GM18498 (cell line): ENCODE data around the gene CTIF.
A peak's percentile ranks its signal among the peaks of the same experiment; 100 is the strongest.
"Not testable (repeated sequence)": the region's sequence is repeated elsewhere in the genome, so short reads cannot be mapped to it uniquely, and the experiment has no call there.

Experiments used
- ATAC-seq: cut with Tn5 transposase; IDR thresholded peaks from one replicate; pipeline ENCODE4 v1.9.1; 2021; ENCODE audit warnings: mild to moderate bottlenecking, moderate library complexity; ENCODE audit not compliant: unreplicated experiment

The CTIF gene

GRCh38 chr18:48538531-48539405, at the start of gene CTIF:
TSS of gene CTIF (plus strand) at chr18:48539031. CDS start at chr18:48619566, 80,535 bp downstream.
- peak; percentile 78 for ATAC-seq

- no peak for ATAC-seq
Measured at GRCh38 chr18:48490641-48491293, 48.1 kb upstream of the CTIF start.

- ATAC-seq, result no peak
Measured at GRCh38 chr18:48492880-48493279, 46.0 kb upstream of the CTIF start.

DNA sequence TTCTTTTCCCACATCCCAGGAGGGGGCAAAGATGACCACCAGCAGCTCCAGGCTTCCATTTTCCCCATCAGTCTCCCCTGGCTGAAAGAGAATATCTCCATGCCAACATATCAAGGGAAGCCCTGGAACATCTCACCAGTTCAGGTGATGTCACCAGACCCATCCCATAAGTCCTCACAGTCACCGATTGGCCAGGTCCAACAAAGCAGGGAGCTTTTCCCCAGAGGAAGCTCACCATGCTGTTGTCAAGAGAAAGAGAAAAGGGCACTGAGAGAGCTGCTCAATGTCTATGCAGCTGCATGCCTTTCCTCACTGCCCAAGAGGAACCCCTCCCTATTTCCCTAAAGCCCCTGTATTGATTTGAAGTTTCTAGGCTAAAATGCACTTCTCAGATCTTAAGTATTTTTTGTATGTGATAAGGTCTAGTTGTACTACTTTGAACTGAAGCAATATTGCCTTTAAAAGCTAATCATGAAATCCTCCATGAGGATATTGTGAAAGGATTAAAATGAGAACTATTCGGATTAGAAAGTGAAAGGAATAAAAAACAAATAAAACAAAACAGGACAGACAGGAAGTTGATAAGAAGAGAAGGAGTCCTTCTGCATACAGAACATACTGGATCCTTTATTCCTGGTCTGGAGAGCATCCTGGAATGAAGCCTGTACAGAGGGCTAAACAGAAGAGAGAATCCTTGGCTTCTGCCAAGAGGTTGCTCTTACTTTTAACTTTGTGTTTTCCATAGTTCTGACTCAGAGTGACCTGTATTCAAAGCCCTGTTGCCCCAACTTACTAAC, 45.2 kb upstream of the CTIF start:
- no peak for ATAC-seq

DNA sequence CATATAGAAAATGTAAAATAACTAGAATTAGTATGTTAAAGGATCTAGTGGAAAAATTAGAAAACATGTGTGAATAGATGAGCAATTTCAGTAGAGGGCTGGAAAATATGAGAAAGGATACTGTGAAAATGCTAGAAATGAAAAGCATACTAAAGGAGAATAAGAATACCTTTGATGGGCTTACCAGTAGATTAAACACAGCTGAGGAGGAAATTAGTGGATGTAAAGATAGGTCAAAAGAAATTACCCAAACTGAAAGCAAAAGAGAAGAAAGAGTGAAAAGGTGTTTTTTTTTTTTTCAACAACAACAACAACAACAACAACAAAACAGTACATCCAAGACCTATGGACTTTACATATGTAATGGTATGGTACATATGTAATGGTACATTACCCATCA, 41.0 kb upstream of the CTIF start:
- no peak for ATAC-seq

GRCh38 chr18:48500517-48500916, 38.3 kb upstream of the CTIF start:
- no peak for ATAC-seq

DNA sequence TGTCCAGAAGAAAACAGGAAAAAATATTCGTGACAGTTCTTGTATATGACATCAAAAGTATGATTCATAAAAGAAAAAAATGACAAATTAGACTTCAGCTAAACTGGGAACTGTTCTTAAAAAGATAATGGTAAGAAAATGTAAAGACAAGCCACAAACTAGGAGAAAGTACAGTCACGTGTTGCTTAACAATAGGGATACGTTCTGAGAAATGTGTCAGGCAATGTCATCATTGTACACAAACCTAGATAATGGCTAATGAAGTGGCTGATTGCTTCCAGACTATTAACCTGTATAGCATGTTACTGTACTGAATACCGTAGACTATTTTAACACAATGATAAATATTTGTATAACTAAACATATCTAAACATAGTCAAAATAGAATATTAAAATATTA, 35.9 kb upstream of the CTIF start:
- ATAC-seq, result no peak

DNA sequence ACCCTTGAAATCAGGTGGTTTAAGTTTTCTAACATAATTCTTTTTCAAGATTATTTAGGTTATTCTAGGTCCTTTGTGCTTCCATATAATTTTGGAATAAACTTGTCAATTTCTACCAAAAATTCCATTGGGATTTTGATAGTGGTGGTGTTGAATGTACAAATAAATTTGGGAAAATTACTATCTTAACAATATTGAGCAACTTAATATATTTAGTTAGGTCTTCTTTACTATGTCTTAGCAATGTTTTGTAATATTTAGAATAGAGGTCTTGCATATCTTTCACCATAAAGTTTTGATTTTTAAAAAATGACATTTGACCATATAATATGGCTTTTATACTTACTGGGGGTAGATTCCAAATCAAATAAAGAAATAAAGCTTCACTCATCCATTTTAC, 34.0 kb upstream of the CTIF start:
- ATAC-seq, result no peak

DNA sequence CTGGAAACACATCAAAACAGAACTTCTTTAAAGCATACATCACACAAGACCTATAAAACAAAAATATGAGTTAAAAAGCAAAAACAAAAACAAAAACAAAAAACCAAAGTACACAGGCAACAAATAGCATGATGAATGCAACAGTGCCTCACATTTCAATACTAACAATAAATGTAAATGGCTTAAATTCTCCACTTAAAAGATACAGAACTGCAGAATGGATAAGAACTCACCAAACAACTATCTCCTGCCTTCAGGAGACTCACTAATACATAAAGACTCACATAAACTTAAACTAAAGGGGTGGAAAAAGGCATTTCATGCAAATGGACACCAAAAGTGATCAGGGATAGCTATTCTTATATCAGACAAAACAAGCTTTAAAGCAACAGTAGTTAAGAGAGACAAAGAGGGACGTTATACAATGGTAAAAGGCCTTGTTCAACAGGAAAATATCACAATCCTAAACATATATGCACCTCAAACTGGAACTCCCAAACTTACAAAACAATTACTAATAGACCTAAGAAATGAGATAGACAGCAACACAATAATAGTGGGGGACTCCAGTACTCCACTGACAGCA, 31.8 kb upstream of the CTIF start:
- not testable (repeated sequence) for ATAC-seq

- not testable (repeated sequence) for ATAC-seq
Measured at GRCh38 chr18:48512498-48512897, 26.3 kb upstream of the CTIF start.

- ATAC-seq, result no peak
Measured at GRCh38 chr18:48514786-48515185, 24.0 kb upstream of the CTIF start.

DNA sequence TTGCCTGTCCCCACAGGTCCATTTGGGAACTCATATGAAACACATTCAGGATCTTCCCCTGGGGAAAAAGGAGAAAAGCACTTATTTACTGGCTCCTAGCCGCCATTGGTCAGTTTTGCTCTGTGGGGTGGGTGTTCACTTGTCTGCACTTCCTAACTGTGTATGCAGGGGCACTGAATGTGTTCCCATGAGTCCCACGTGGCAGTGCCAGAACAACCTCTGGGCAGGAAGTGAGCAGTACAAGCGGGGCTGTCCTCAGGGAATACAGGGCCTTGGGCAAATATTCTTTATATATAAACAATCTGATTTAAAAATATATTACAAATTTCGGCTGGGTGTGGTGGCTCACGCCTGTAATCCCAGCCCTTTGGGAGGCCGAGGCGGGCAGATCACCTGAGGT, 21.8 kb upstream of the CTIF start:
- no peak for ATAC-seq

DNA sequence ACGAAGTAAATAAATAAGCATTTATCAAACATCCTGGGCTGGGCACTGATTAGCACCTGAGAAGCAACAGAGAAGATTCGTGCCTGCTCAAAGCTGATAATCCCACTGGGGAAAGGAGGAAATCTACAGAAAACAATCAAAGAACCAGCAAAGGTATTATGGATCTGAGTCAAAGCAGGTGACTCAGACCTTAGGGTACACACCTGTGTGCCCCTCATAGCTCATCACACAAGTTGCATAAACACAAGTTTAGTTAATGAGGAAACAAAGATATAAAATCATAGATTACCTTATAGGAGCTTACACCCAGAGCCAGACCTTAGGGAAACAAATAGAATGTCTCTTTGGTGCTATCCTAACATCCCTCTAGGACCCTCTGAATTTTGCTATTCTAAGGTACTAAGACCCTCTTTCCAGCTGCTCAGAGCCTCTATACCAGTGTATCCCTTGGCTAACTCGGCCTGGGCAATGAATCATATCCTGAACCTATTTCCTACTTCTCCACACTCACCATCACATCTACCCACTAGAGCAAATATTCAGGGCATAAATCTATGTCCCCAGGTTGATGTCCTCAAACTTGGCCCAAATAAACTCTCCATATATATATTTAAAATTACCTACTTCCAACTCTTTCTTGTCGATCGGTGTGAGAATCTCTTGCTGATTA, 19.3 kb upstream of the CTIF start:
- no peak for ATAC-seq

GRCh38 chr18:48521723-48522122, 17.1 kb upstream of the CTIF start:
- ATAC-seq, result no peak

DNA sequence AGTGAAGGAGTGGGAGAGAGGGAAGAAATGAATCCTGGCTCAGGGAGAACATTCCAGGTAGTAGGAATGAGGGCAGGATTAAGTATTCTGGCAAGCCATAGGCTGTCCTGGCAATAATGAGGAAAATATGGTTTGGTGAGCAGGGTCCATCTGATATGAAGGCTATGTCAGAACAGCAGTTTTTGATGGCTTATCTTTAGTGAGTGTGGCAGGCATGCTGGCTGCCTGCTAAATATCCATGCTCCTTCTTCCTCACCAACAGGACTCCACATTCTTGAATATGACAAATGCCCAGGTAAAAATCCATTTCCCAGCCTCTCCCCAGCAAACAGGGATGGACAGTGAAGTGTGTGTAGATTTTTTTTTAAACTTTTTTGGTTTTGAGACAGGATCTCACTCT, 13.2 kb upstream of the CTIF start:
- no peak for ATAC-seq

DNA sequence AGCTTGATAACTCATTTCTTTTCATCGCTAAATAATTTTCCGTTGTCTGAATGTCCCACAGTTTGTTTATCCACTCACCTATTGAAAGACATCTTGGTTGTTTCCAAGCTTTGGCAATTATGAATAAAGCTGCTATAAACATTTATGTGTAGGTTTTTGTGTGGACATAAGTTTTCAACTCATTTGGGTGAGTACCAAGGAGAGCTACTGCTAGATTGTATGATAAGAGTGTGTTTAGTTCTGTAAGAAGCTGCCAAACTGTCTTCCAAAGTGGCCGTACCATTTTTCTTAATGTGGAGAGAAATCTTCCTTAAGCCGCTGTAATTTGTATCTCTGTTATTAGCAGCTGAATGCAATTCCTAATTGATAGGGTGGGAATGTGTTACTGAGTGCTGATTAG, 11.4 kb upstream of the CTIF start:
- ATAC-seq, result no peak

DNA sequence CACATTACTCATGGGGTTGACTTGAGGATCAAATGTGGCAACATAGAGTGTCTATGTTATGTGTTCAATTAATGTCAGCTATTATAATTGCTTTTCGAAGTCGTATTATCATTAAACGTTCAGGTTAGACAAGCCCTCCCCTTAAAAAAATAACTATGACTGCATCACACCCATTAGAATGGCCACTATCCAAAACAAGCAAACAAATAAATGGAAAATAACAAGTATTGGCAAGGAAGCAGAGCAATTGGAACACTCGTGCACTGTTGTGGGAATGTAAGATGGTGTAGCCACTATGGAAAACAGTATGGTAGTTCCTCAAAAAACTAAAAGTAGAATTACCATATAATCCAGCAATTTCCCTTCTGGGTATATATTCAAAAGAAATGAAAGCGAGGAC, 10.0 kb upstream of the CTIF start:
- no peak for ATAC-seq

GRCh38 chr18:48529796-48530195, 9.0 kb upstream of the CTIF start:
- no peak for ATAC-seq

DNA sequence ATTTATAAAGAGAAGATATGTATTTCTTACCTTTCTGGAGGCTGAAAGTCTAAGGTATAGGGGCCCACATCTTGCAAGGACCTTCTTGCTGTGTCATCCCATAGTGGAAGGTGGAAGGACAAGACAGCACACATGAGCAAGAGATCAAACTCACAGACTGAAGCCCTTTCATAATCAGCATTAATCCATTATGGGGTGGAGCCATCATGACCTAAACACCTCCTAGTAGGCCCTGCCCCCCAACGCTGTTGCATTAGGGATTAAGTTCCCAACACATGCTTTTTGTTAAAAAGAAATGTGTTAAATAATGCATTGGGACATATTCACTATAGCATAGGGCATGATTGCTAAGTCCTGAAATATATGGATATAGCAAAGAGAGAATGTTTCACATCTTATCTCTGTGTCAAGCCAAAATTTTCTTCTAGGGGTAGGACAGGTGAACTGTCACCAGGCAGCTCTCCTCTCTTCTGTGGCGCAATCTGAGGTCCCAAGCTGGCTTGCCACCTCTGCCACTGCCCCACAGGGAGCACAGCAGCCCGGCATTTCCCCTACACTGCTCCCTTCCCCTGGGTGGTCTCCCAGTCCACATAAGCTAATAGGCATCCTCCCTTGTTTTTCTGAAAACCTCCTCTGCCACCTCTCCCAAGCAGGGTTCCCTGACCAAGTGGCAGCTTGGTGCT, 8.3 kb upstream of the CTIF start:
- no peak for ATAC-seq

DNA sequence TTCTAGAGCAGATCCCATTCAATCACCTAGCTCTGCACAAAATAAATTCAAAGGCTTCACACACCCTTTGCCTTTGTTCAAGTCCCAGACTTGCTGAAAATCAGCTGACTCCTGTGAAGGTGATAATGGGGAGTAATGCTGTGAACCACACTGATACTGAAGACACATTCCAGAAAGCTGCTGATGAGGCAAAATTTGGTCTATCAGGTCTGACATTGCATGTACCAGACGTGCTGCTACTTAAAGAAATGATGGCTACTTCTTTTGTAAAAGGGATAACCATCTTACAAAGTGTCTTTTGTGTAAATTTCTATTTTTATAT, 7.8 kb upstream of the CTIF start:
- ATAC-seq, result no peak
